ENCODE measurements around the gene GAB1. TPM values are rescaled to one million over a fixed set of nuclear protein-coding genes. Genes with fewer than 3 reads are reported as not detected.

The GAB1 gene
- total RNA-seq, 1 donor from 2014 or later: 1.4 TPM

DNA sequence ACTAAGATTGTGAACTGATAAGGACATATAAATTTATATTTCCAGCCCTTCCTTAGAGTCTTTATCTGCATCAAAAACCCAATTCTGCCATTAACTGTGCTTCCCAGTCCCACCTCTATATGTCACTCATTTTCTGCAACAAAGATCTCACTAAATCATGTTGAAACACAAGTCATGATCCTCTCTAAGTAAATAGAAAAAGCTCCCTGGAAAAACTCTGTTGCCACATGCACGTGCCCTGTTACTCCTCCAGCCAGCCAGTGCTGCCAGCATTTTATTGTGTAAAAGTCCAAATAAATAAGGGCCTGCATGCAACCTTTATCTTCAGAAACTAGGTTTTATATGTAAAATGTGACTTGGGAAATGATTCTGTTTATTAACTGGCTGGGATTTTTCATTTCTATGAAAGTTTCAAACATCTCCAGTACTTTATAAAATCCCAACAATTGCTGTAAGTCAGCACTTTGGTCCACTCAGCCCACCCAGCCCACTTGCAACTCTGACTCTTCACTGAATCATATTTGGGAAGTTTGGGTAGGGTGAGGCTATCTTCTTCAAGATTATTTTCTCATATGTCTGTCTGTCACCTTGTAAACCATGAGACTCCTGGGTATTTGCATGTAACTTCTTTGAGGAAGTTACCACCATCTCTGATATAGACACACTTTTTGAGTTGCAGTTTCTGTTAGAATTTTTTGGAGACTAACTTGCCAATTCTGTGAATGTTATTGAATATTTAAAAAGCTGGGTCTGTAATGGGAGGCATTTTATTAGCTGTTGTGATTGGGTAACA is 136.9 kb downstream of the GAB1 start:
- Mint-ChIP-seq H3K27ac (no peak overlapping the region), H3K27me3 (ENCODE audit: insufficient read depth) (peaks cover 5% of the 10 kb centered on the region), H3K36me3 (ENCODE audit: low read depth) (peaks cover 2% of the 10 kb centered on the region), H3K4me3 (no peak overlapping the region), H3K4me1 (ENCODE audit: low read depth) (no peaks in the 10 kb centered on the region), H3K9me3 (no peaks in the 10 kb centered on the region)
- no peak for DNase-seq (ENCODE audit: low spot score)
- intact Hi-C loops (cut with micrococcal nuclease): no loop called here

DNA sequence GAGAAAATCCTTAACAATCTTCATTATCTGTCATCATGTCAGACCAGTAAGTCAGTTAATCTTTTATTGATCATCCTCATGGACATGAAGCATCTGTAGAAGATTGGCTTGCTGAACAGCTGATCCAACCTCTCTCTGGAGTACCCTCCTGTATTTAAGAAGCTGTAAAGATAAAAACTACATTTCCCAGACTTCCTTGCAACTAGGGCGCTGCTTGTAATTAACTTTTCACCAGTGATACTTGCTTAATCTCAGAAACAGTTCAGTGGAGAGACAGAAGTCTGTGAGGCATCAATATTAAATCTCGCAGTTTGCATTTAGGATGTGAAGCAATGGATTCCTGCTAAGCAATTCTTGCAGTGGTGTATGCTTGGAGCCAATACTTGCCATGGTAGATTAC is 140.8 kb downstream of the GAB1 start:
- Mint-ChIP-seq H3K27me3 (ENCODE audit: insufficient read depth) (peaks cover 6% of the 10 kb centered on the region), H3K9me3 (no peaks in the 10 kb centered on the region), H3K36me3 (ENCODE audit: low read depth) (peaks cover 2% of the 10 kb centered on the region), H3K4me1 (ENCODE audit: low read depth) (no peaks in the 10 kb centered on the region), H3K4me3 (no peak overlapping the region), H3K27ac (no peak overlapping the region)
- DNase-seq (ENCODE audit: low spot score): no peak
- intact Hi-C loops (cut with micrococcal nuclease): no loop called here

- Mint-ChIP-seq H3K4me3 (no peak overlapping the region), H3K36me3 (ENCODE audit: low read depth) (no peaks in the 10 kb centered on the region), H3K27me3 (ENCODE audit: insufficient read depth) (peaks cover 4% of the 10 kb centered on the region), H3K27ac (no peak overlapping the region), H3K9me3 (no peaks in the 10 kb centered on the region), H3K4me1 (ENCODE audit: low read depth) (no peaks in the 10 kb centered on the region)
- no peak for DNase-seq (ENCODE audit: low spot score)
- intact Hi-C loops (cut with micrococcal nuclease): loop anchor here (5.0 to 10.0 kb wide), 2 partner anchors 84 to 627 kb away; no protein-coding TSS in a partner anchor
Observed at GRCh38 chr4:143481361-143481760, 144.7 kb downstream of the GAB1 start.

GRCh38 chr4:143482840-143483239 is 146.2 kb downstream of the GAB1 start:
- no peak for DNase-seq (ENCODE audit: low spot score)
- intact Hi-C loops (cut with micrococcal nuclease): loop anchor here (5.0 to 10.0 kb wide), 2 partner anchors 86 to 628 kb away; no protein-coding TSS in a partner anchor
- H3K4me3 Mint-ChIP-seq: no peak overlapping the region
- H3K27me3 Mint-ChIP-seq (ENCODE audit: insufficient read depth): peaks cover 4% of the 10 kb centered on the region
- no peaks in the 10 kb centered on the region for H3K36me3 Mint-ChIP-seq (ENCODE audit: low read depth)
- no peaks in the 10 kb centered on the region for H3K9me3 Mint-ChIP-seq
- H3K4me1 Mint-ChIP-seq (ENCODE audit: low read depth): no peaks in the 10 kb centered on the region
- no peak overlapping the region for H3K27ac Mint-ChIP-seq

- H3K27ac Mint-ChIP-seq: no peak overlapping the region
- H3K27me3 Mint-ChIP-seq (ENCODE audit: insufficient read depth): peaks cover 4% of the 10 kb centered on the region
- intact Hi-C loops (cut with micrococcal nuclease): loop anchor here (10.0 kb wide), 1 partner anchor 632 kb away; no protein-coding TSS in a partner anchor
- H3K36me3 Mint-ChIP-seq (ENCODE audit: low read depth): no peaks in the 10 kb centered on the region
- H3K4me3 Mint-ChIP-seq: no peak overlapping the region
- H3K9me3 Mint-ChIP-seq: no peaks in the 10 kb centered on the region
- H3K4me1 Mint-ChIP-seq (ENCODE audit: low read depth): no peaks in the 10 kb centered on the region
- no peak for DNase-seq (ENCODE audit: low spot score)
Observed at GRCh38 chr4:143486314-143486713, 149.6 kb downstream of the GAB1 start.

GRCh38 chr4:143488687-143489086 is 152.0 kb downstream of the GAB1 start:
- intact Hi-C loops (cut with micrococcal nuclease): loop anchor here (10.0 kb wide), 1 partner anchor 634 kb away; no protein-coding TSS in a partner anchor
- no peak for DNase-seq (ENCODE audit: low spot score)
- Mint-ChIP-seq H3K9me3 (no peaks in the 10 kb centered on the region), H3K4me1 (ENCODE audit: low read depth) (no peaks in the 10 kb centered on the region), H3K27me3 (ENCODE audit: insufficient read depth) (peaks cover 6% of the 10 kb centered on the region), H3K36me3 (ENCODE audit: low read depth) (no peaks in the 10 kb centered on the region), H3K27ac (no peak overlapping the region), H3K4me3 (no peak overlapping the region)

DNA sequence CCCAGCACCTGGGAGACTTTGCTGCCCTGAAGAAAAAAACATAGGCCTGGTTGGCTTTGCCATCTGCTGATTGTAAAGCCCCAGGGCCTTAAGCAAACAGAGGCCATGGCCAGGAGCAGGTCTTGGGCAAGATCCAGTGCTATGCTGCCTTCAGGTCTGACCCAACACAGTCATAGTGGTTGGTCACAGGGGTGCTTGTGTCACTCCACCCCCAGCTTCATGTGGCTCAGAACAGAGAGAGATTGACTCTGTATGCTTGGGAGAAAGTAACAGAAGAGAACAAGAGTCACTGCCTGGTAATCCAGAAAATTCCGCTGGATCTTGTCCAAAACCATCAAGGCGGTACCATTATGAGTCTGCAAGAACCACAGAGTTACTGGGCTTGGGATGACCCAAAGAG is 152.4 kb downstream of the GAB1 start:
- no peak for DNase-seq (ENCODE audit: low spot score)
- Mint-ChIP-seq H3K4me3 (no peak overlapping the region), H3K9me3 (no peaks in the 10 kb centered on the region), H3K4me1 (ENCODE audit: low read depth) (no peaks in the 10 kb centered on the region), H3K36me3 (ENCODE audit: low read depth) (no peaks in the 10 kb centered on the region), H3K27me3 (ENCODE audit: insufficient read depth) (peaks cover 8% of the 10 kb centered on the region), H3K27ac (no peak overlapping the region)
- intact Hi-C loops (cut with micrococcal nuclease): loop anchor here (10.0 kb wide), 1 partner anchor 634 kb away; no protein-coding TSS in a partner anchor

- Mint-ChIP-seq H3K4me3 (no peak overlapping the region), H3K9me3 (no peaks in the 10 kb centered on the region), H3K27me3 (ENCODE audit: insufficient read depth) (peaks cover 13% of the 10 kb centered on the region), H3K4me1 (ENCODE audit: low read depth) (no peaks in the 10 kb centered on the region), H3K36me3 (ENCODE audit: low read depth) (no peaks in the 10 kb centered on the region), H3K27ac (no peak overlapping the region)
- intact Hi-C loops (cut with micrococcal nuclease): no loop called here
- no peak for DNase-seq (ENCODE audit: low spot score)
Observed at GRCh38 chr4:143498021-143498420, 161.3 kb downstream of the GAB1 start.

GRCh38 chr4:143502231-143502630 is 165.6 kb downstream of the GAB1 start:
- no peaks in the 10 kb centered on the region for H3K4me1 Mint-ChIP-seq (ENCODE audit: low read depth)
- intact Hi-C loops (cut with micrococcal nuclease): no loop called here
- no peak overlapping the region for H3K4me3 Mint-ChIP-seq
- peaks cover 5% of the 10 kb centered on the region for H3K27me3 Mint-ChIP-seq (ENCODE audit: insufficient read depth)
- no peak overlapping the region for H3K27ac Mint-ChIP-seq
- H3K9me3 Mint-ChIP-seq: no peaks in the 10 kb centered on the region
- no peak for DNase-seq (ENCODE audit: low spot score)
- no peaks in the 10 kb centered on the region for H3K36me3 Mint-ChIP-seq (ENCODE audit: low read depth)

DNA sequence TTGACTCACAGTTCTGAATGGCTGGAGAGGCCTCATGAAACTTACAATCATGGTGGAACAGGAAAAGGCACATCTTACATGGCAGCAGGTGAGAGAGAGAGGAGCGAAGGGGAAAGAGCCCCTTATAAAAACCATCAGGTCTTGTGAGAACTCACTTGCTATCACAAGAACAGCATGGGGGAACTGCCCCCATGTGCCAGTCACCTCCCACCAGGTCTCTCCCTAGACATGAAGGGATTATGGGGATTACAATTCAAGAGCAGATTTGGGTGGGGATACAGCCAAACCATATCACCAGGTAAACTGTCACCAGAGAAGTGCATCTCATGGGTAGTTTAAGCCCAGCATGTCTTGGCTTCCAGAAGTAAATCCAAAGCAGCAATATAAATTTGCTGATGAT is 169.4 kb downstream of the GAB1 start:
- H3K4me1 Mint-ChIP-seq (ENCODE audit: low read depth): no peaks in the 10 kb centered on the region
- no peak overlapping the region for H3K4me3 Mint-ChIP-seq
- H3K36me3 Mint-ChIP-seq (ENCODE audit: low read depth): no peaks in the 10 kb centered on the region
- H3K27ac Mint-ChIP-seq: no peak overlapping the region
- intact Hi-C loops (cut with micrococcal nuclease): no loop called here
- peaks cover 19% of the 10 kb centered on the region for H3K27me3 Mint-ChIP-seq (ENCODE audit: insufficient read depth)
- no peak for DNase-seq (ENCODE audit: low spot score)
- no peaks in the 10 kb centered on the region for H3K9me3 Mint-ChIP-seq

DNA sequence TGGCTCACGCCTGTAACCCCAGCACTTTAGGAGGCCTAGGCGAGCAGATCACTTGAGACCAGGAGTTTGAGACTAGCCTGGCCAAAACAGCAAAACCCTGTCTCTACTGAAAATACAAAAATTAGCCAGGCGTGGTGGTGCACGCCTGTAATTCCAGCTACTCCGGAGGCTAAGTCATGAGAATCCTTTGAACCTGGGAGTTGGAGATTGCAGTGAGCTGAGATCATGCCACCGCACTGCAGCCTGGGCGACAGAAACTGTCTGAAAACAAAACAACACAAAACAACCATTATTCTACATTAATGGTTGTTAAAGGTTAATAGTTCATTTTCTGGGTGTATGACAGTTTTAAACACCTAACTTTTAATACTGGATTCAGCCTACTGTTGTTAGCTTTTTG is 175.2 kb downstream of the GAB1 start:
- H3K27ac Mint-ChIP-seq: no peak overlapping the region
- no peaks in the 10 kb centered on the region for H3K9me3 Mint-ChIP-seq
- intact Hi-C loops (cut with micrococcal nuclease): loop anchor here (2.0 to 10.0 kb wide), 5 partner anchors 113 to 1387 kb away; no protein-coding TSS in a partner anchor
- H3K4me1 Mint-ChIP-seq (ENCODE audit: low read depth): peaks cover 21% of the 10 kb centered on the region
- H3K27me3 Mint-ChIP-seq (ENCODE audit: insufficient read depth): peaks cover 22% of the 10 kb centered on the region
- H3K4me3 Mint-ChIP-seq: no peak overlapping the region
- peaks cover 10% of the 10 kb centered on the region for H3K36me3 Mint-ChIP-seq (ENCODE audit: low read depth)
- DNase-seq (ENCODE audit: low spot score): no peak

DNA sequence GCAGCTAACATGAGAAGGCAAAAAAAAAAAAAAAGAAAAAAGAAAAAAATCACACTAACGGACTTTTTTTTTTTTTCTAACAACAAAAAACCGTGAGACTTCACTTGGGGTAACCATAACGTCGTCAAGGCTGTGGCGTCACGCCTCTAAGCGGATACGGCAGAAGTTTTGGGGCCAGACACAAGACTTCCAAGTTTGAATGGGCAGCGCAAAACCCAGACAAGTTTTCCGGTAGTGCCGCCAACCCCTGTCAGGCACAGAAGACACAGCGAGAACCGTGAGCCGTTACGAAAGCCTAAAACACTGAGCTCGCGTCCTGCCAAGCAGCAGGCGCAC is 176.3 kb downstream of the GAB1 start:
- no peak for DNase-seq (ENCODE audit: low spot score)
- H3K4me1 Mint-ChIP-seq (ENCODE audit: low read depth): peaks cover 29% of the 10 kb centered on the region
- H3K4me3 Mint-ChIP-seq: peak overlapping the region; percentile 94
- intact Hi-C loops (cut with micrococcal nuclease): loop anchor here (1.0 to 10.0 kb wide), 11 partner anchors 46 to 1667 kb away; partner anchors contain the start of genes ABCE1, ANAPC10, GAB1 and OTUD4
- peaks cover 16% of the 10 kb centered on the region for H3K27me3 Mint-ChIP-seq (ENCODE audit: insufficient read depth)
- H3K36me3 Mint-ChIP-seq (ENCODE audit: low read depth): peaks cover 16% of the 10 kb centered on the region
- H3K9me3 Mint-ChIP-seq: no peaks in the 10 kb centered on the region
- H3K27ac Mint-ChIP-seq: peak overlapping the region; percentile 93

GRCh38 chr4:143513314-143514168 is 176.9 kb downstream of the GAB1 start, which contains the start of gene SMARCA5:
Gene SMARCA5, plus strand, starts transcription at chr4:143513702. Its CDS starts 223 bp downstream, at chr4:143513925.
- intact Hi-C loops (cut with micrococcal nuclease): loop anchor here (1.0 to 10.0 kb wide), 11 partner anchors 46 to 1667 kb away; partner anchors contain the start of genes ABCE1, ANAPC10, GAB1 and OTUD4
- peak; percentile 95 for DNase-seq (ENCODE audit: low spot score)
- Mint-ChIP-seq H3K36me3 (ENCODE audit: low read depth) (peaks cover 18% of the 10 kb centered on the region), H3K27me3 (ENCODE audit: insufficient read depth) (peaks cover 10% of the 10 kb centered on the region), H3K27ac (peak within 1 kb of the TSS; percentile 93), H3K4me3 (peak within 1 kb of the TSS; percentile 94), H3K9me3 (no peaks in the 10 kb centered on the region), H3K4me1 (ENCODE audit: low read depth) (peaks cover 29% of the 10 kb centered on the region)

Data from activated T-helper 1 cell treated with anti-CD3 and anti-CD28 coated beads, Interleukin-12 subunit alpha, Interleukin-12 subunit beta, Interleukin-2, Interleukin-4 antibody, amounts not matched to agents 30 ng/mL and 10 ng/mL and 1 ng/mL, durations not matched to agents 14 hours and 24 hours and 36 hours (primary cell).